Measurements from ENCODE around the gene GNAI3. TPM values are rescaled to one million over a fixed set of nuclear protein-coding genes. Genes with fewer than 3 reads are reported as not detected.

The GNAI3 gene
- total RNA-seq, 2 experiments from 2014 or later = 3.8 to 6.1 TPM

Small RNA genes lying within 50 kb of the gene (small RNA-seq; reads per million reads assigned to genes)
- not detected for gene RNU6V

Other genes starting within 250 kb of the GNAI3 start
- gene MYBPHL, start 241.6 kb upstream of the GNAI3 start, total RNA-seq (2014; rRNA removed; shearing (Covaris generic)) = 0.16 TPM in 1 of 2 replicates, not detected in the other
- 0.35 TPM in 1 of 2 replicates, not detected in the other for gene MYBPHL, start 241.6 kb upstream of the GNAI3 start, total RNA-seq (2022)
- 16.2 and 21.8 TPM in 2 replicates for gene SORT1, start 150.7 kb upstream of the GNAI3 start, total RNA-seq (2014; rRNA removed; shearing (Covaris generic))
- gene SORT1, start 150.7 kb upstream of the GNAI3 start, total RNA-seq (2022) = 40.8 and 45.5 TPM in 2 replicates
- 46.3 and 53.3 TPM in 2 replicates for gene PSMA5, start 122.2 kb upstream of the GNAI3 start, total RNA-seq (2014; rRNA removed; shearing (Covaris generic))
- gene PSMA5, start 122.2 kb upstream of the GNAI3 start, total RNA-seq (2022) = 141 and 152 TPM in 2 replicates
- not detected in 2 replicates for gene SYPL2, start 82.1 kb upstream of the GNAI3 start, total RNA-seq (2014; rRNA removed; shearing (Covaris generic))
- not detected in 2 replicates for gene SYPL2, start 82.1 kb upstream of the GNAI3 start, total RNA-seq (2022)
- gene ATXN7L2, start 64.7 kb upstream of the GNAI3 start, total RNA-seq (2014; rRNA removed; shearing (Covaris generic)) = 6.5 and 13.1 TPM in 2 replicates
- 8.2 and 9.6 TPM in 2 replicates for gene ATXN7L2, start 64.7 kb upstream of the GNAI3 start, total RNA-seq (2022)
- 5.8 and 6.2 TPM in 2 replicates for gene CYB561D1, start 54.5 kb upstream of the GNAI3 start, total RNA-seq (2014; rRNA removed; shearing (Covaris generic))
- gene CYB561D1, start 54.5 kb upstream of the GNAI3 start, total RNA-seq (2022) = 10.5 and 11.3 TPM in 2 replicates
- 0.16 and 0.33 TPM in 2 replicates for gene AMIGO1, start 38.9 kb upstream of the GNAI3 start, total RNA-seq (2014; rRNA removed; shearing (Covaris generic))
- gene AMIGO1, start 38.9 kb upstream of the GNAI3 start, total RNA-seq (2022) = 0.15 and 0.17 TPM in 2 replicates
- not detected in 2 replicates for gene GPR61, start 8.7 kb upstream of the GNAI3 start, total RNA-seq (2014; rRNA removed; shearing (Covaris generic))
- not detected in 2 replicates for gene GPR61, start 8.7 kb upstream of the GNAI3 start, total RNA-seq (2022)
- gene GNAT2, start 71.0 kb downstream of the GNAI3 start, total RNA-seq (2014; rRNA removed; shearing (Covaris generic)) = not detected in 2 replicates
- gene GNAT2, start 71.0 kb downstream of the GNAI3 start, total RNA-seq (2022) = 1.3 and 2.0 TPM in 2 replicates
- gene AMPD2, start 71.2 kb downstream of the GNAI3 start, total RNA-seq (2014; rRNA removed; shearing (Covaris generic)) = 51.8 and 62.7 TPM in 2 replicates
- gene AMPD2, start 71.2 kb downstream of the GNAI3 start, total RNA-seq (2022) = 56.8 and 66.2 TPM in 2 replicates
- 3.4 and 6.0 TPM in 2 replicates for gene GSTM4, start 107.5 kb downstream of the GNAI3 start, total RNA-seq (2014; rRNA removed; shearing (Covaris generic))
- gene GSTM4, start 107.5 kb downstream of the GNAI3 start, total RNA-seq (2022) = 6.8 and 8.0 TPM in 2 replicates
- 0.38 and 1.4 TPM in 2 replicates for gene GSTM2, start 119.4 kb downstream of the GNAI3 start, total RNA-seq (2014; rRNA removed; shearing (Covaris generic))
- 0.76 and 0.89 TPM in 2 replicates for gene GSTM2, start 119.4 kb downstream of the GNAI3 start, total RNA-seq (2022)
- gene GSTM1, start 139.2 kb downstream of the GNAI3 start, total RNA-seq (2014; rRNA removed; shearing (Covaris generic)) = not detected in 2 replicates
- gene GSTM1, start 139.2 kb downstream of the GNAI3 start, total RNA-seq (2022) = not detected in 2 replicates
- gene GSTM5, start 163.6 kb downstream of the GNAI3 start, total RNA-seq (2014; rRNA removed; shearing (Covaris generic)) = not detected in 2 replicates
- not detected in 2 replicates for gene GSTM5, start 163.6 kb downstream of the GNAI3 start, total RNA-seq (2022)
- not detected in 2 replicates for gene GSTM3, start 192.4 kb downstream of the GNAI3 start, total RNA-seq (2014; rRNA removed; shearing (Covaris generic))
- not detected in 2 replicates for gene GSTM3, start 192.4 kb downstream of the GNAI3 start, total RNA-seq (2022)
- not detected in 2 replicates for gene EPS8L3, start 215.3 kb downstream of the GNAI3 start, total RNA-seq (2014; rRNA removed; shearing (Covaris generic))
- gene EPS8L3, start 215.3 kb downstream of the GNAI3 start, total RNA-seq (2022) = not detected in 2 replicates

All from OCI-LY7 (cell line).